Mononuclear cell (primary cell): Measurements from ENCODE around the gene PRAC2. TPM values are rescaled to one million over a fixed set of nuclear protein-coding genes. Genes with fewer than 3 reads are reported as not detected.
"Not testable (repeated sequence)": the region's sequence is repeated elsewhere in the genome, so short reads cannot be mapped to it uniquely, and the experiment has no call there.

Source experiments
- H3K27me3 ChIP-seq: 2 replicates; pipeline ENCODE4 v1.6.0; 2011; ENCODE audit warnings: low read length, control low read depth; ENCODE audit not compliant: insufficient read depth
- H3K4me1 ChIP-seq: 2 replicates; pipeline ENCODE4 v1.5.1; 2011; ENCODE audit warnings: mild to moderate bottlenecking, low read length, control low read depth; ENCODE audit not compliant: insufficient read depth
- H3K4me3 ChIP-seq: 2 replicates; pipeline ENCODE4 v1.5.1; 2011; ENCODE audit warnings: mild to moderate bottlenecking, low read length, moderate library complexity
- H3K9me3 ChIP-seq: 2 replicates; pipeline ENCODE4 v1.5.1; 2011; ENCODE audit warnings: low read depth, mild to moderate bottlenecking, control low read depth, low read length
- total RNA-seq: library from RNA; depleted of rRNA; stranded (reverse); fragments of >200 nt; gene quantifications from one replicate; pipeline ENCODE4 v1.2.3, GENCODE V29; 2012

The PRAC2 gene
- not detected for total RNA-seq

DNA sequence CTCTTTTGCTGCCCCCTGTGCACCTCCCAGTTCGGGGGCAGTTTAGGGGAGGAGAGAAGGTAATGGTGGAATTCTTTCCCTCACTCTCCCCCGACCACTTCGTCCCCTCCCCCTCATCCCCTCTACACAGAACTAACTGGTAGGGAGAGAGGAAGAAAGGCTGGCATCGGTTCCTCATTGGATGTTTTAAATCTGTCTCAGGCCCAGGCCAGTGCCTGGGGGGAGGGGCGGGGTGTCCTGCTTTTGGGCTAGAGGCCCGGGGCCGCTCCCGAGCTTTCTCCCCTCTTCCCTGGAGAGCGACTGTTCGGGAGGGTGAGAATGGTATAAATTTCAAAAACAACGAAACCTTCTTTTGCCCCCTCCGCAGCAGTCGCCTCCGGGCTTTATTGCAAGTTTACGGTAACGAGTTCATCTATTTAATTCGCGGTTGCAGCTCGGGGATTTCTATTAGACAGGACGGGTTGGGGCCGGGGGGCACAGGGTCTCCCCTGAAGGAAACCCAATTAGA lies at the start of gene PRAC2:
TSS of gene PRAC2 (plus strand) at position 271 of the 508 bp plus-strand sequence. CDS start 1,226 bp downstream, outside the sequence.
- H3K27me3 ChIP-seq = peaks cover 100% of the 10 kb centered on the region
- no peak within 1 kb of the TSS for H3K4me3 ChIP-seq
- H3K4me1 ChIP-seq = peaks cover 40% of the 10 kb centered on the region
- H3K9me3 ChIP-seq = no peaks in the 10 kb centered on the region

DNA sequence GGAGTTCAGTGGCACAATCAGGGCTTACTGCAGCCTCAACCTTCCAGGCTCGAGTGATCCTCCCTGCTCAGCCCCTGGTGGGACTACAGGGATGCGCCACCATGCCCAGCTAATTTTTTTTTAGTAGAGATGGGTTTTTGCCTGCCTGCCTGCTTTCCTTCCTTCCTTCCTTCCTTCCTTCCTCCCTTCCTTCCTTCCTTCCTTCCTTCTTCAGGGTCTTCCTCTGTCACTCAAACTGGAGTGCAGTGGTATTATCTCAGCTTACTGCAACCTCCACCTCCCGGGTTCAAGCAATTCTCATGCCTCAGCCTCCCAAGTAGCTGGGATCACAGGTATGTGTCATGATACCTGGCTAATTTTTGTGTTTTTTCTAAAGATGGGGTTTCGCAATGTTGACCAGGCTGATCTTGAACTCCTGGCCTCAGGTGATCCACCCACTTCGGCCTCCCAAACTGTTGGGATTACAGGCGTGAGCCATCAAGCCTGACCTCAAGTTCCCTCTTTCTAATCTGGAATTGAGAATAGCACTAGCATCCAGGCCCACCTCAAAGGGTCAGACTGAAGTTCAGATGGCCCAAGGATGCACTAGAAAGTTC lies 45.9 kb upstream of the PRAC2 start:
- H3K4me3 ChIP-seq = no peak overlapping the region
- H3K9me3 ChIP-seq = no peaks in the 10 kb centered on the region
- peaks cover 7% of the 10 kb centered on the region for H3K4me1 ChIP-seq
- H3K27me3 ChIP-seq = peaks cover 38% of the 10 kb centered on the region

DNA sequence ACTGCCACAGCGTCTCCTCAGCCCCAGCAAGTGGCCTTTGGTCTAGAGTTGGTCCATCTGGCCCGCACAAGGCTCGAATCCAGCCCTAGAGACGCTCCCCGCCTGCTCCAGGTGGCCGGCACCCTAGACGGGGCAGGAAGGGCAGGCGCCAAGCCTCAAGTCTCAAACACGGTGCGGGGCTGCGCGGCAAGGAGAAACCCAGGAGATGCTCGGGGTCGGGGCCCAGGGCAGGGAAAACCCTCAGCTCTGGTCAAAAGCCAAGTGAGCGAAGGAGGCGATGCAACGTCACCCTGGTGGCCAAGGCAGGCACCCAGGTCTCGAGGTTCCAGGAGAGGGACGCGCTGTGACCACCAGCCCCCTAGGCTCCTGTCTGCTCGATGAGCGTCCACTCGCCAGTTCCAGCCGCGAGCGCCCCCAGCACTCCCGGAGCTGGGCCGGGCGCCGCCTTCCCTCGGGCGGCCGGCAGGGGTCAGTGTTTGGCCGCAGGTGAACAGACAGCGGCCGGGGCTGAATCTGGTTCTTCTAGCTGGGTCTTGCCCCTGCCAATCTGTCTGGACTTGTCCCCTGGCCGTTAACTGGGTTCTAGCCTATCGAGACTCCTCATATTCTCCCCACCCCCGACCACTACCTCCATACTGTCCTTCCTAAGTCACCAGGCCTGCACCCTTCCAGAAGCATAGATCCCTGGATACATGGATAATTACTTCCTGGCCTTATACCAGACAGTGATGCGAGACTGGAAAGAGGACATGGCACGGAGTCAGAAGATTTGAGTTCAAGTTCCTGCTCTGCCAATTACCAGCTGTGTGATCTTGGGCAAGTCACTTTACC lies 44.6 kb upstream of the PRAC2 start:
- peaks cover 7% of the 10 kb centered on the region for H3K4me1 ChIP-seq
- H3K4me3 ChIP-seq = no peak overlapping the region
- peaks cover 31% of the 10 kb centered on the region for H3K27me3 ChIP-seq
- H3K9me3 ChIP-seq = no peaks in the 10 kb centered on the region

DNA sequence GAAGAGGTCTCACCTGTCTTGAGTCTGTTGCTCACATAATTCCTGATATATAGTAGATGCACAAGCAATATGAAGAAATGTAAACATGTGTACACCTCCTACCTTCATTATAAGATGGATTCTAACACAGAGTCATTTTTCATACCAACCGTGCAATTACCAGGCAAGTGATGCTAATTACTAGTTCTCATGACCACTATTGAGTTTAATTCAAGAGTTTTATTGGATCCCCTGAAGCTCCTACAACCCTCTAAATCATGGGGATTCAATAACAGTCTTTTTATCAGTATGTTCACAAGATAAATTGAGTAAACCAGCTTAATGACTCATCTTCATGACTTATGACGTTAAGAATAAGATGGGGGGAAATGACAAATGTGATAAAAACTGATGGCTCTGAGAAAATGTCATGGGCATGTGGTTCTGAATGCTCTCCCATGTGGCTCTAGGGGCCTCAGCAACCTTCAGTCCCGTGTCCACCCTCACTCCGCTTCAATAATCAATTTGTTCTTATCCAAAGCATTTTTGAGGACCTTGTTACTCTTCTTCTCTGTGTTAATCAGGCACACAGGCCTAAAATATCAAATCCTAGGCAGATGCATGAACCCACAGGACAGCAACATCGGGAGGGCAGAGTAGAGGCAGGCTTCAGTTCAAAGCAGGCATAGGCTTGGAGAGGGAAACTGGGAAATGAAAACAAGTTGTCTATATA lies 43.4 kb upstream of the PRAC2 start:
- Histone ChIP-seq H3K9me3 (no peaks in the 10 kb centered on the region), H3K27me3 (peaks cover 31% of the 10 kb centered on the region), H3K4me1 (peaks cover 7% of the 10 kb centered on the region), H3K4me3 (no peak overlapping the region)

DNA sequence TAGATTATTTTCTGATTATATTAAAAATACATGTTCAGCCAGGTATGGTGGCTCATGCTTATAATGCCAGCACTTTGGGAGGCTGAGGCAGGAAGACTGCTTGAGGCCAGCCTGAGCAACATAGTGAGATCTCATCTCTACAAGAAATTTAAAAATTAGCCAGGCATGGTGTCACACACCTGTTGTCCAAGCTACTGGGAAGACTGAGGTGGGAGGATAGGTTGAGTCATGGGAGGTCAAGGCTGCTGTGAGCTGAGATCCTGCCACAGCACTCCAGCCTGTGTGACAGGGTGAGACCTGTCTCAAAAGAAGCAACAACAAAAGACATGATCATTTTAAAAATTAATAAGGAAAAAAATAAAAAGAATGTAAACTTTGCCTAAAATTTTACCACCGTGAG lies 41.4 kb upstream of the PRAC2 start:
- Histone ChIP-seq H3K4me3 (no peak overlapping the region), H3K4me1 (peaks cover 7% of the 10 kb centered on the region), H3K9me3 (no peaks in the 10 kb centered on the region), H3K27me3 (peaks cover 25% of the 10 kb centered on the region)

DNA sequence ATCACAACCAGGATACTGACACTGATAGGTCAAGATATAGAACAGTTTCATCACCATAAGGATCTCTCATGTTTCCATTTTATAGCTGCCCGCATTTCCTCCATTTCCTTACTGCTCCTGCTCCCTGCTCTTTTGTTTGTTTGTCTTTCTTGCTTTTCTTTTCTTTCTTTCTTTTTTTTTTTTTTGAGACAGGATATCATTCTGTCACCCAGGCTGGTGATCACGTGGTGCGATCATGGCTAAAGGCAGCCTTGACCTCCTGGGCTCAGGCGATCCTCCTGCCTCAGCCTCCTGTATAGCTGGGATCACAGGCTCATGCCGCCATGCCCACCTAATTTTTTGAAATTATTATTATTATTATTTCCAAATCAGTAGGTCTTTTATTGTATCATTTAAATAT lies 32.3 kb upstream of the PRAC2 start:
- H3K27me3 ChIP-seq = peaks cover 32% of the 10 kb centered on the region
- no peaks in the 10 kb centered on the region for H3K9me3 ChIP-seq
- no peak overlapping the region for H3K4me3 ChIP-seq

DNA sequence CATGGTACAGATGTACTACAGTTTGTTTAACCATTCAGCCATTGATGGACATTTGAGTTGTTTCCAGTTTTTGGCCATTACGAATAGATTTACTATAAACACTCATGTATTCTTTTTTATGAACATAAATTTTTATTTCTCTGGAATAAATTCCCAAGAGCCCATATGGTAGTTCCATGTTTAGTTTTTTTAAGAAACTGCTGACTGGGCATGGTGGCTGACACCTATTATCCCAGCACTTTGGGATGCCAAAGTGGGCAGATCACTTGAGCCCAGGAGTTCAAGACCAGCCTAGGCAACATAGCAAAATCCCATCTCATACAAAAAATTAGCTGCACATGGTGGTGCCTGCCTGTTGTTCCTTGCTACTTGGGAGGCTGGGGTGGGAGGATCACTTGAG lies 30.9 kb upstream of the PRAC2 start:
- H3K27me3 ChIP-seq = peaks cover 40% of the 10 kb centered on the region
- no peaks in the 10 kb centered on the region for H3K9me3 ChIP-seq
- no peaks in the 10 kb centered on the region for H3K4me1 ChIP-seq
- no peak overlapping the region for H3K4me3 ChIP-seq

More for the DNA sequence above, 32.3 kb upstream of the PRAC2 start:
- H3K4me1 ChIP-seq = no peaks in the 10 kb centered on the region

DNA sequence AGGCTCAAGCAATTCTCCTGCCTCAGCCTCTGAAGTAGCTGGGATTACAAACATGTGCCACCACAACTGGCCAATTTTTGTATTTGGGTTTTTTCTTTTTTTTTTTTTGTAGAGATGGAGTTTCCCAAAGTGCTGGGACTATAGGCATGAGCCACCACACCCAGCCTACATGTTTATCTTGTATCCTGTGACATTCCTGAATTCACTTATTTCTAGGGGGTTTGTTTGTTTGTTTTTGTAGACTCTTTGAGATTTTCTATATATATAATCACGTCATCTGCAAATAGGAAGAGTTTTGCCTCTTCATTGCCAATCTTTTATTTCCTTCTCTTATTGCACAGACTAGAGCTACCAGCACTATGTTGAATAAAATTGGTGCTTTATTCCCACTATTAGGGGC lies 29.8 kb upstream of the PRAC2 start:
- Histone ChIP-seq H3K4me1 (no peaks in the 10 kb centered on the region), H3K4me3 (no peak overlapping the region), H3K27me3 (peaks cover 41% of the 10 kb centered on the region), H3K9me3 (no peaks in the 10 kb centered on the region)

DNA sequence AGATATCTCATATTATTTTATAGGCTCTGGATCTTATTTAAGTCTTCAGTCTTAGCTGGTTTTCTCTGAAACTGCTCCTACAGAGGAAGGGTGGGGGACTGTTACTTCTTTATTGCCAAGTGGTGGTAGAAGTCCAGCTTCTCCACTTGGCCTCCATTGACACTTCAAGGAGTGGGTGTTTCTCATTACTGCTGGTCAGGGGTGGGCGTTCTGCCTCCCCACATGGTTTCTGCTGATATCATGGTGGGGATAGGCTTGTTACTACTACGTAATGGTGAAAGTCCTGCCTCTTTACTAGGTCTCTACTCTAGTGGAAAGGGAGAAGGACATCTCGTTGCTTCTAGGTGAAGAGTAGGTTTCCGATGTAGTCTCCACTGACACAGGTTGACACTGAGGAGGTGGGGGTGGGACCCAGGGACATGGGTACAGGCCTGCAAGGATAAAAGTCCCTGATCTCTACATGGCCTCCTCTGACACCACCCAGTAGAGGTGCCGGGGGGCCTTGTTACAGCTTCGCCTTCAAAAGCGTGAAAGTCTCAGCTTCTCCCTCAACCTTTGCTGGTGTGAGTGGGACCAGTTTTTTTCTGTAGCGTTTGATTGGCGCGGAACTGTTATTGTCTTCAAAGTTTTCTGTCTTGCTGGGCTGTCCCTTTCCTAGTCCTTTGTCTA lies 21.0 kb upstream of the PRAC2 start:
- Histone ChIP-seq H3K4me3 (no peak overlapping the region), H3K4me1 (no peaks in the 10 kb centered on the region), H3K27me3 (peaks cover 54% of the 10 kb centered on the region), H3K9me3 (no peaks in the 10 kb centered on the region)

DNA sequence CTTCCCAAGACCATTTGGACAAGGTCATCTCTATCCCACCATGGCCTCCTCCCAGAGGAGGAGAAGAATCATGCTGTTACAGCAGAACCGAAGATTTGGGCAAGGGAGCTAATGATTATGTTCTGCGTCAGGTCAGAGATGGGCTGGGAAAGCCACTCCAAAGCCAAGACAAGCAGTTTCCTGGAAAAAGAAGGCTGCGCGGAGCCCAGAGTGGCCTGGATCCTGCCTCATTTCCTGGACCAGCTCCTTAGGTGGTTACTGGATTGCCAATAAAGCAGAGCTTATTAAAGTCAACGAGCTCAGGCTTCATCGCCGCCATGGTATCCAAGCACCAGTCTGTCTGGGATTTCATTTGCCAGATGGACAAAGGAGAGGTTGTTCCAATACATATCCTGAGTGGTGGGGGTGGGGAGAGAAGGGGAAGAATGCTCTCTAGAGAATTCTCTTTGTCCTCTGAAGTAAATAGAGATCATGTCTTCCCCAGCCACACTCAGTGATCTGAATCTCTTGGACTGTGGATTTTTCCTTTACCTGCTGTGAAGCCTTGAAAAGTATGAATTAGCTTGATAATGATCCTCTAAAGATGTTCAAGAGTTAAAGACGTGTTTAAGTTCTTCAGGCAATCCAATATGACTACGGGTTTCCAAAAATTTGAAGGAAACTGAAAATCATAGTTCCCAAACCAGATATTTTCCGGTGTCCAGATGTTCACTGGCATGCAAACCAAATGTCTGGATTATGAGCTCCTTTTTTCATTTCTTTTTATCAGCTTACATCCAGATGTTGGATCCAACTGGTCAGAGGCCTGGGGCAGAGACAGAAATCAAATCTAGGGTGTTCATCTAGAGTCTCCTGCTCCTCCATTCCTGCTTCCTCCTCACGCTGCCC lies 18.4 kb upstream of the PRAC2 start:
- Histone ChIP-seq H3K9me3 (no peaks in the 10 kb centered on the region), H3K4me3 (no peak overlapping the region), H3K4me1 (no peaks in the 10 kb centered on the region), H3K27me3 (peaks cover 67% of the 10 kb centered on the region)

DNA sequence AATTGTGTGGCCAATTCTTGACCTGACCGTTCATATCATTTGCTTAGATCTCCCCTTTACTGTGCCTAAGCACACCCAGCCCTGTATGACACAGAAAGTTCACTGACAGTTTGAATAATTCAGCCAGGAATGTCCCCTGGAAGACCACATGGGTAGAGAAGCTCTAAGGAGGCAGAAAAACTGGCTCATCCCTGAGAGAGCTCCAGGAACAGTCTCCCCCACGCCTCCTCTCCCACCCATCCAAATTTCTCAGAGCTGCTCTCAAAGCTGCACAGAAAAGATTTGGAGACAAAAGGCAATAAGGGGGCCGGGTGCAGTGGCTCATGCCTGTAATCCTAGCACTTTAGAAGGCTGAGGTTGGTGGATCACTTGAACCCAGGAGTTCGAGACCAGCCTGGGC lies 11.9 kb upstream of the PRAC2 start:
- Histone ChIP-seq H3K9me3 (no peaks in the 10 kb centered on the region), H3K4me1 (no peaks in the 10 kb centered on the region), H3K27me3 (peaks cover 67% of the 10 kb centered on the region), H3K4me3 (no peak overlapping the region)

DNA sequence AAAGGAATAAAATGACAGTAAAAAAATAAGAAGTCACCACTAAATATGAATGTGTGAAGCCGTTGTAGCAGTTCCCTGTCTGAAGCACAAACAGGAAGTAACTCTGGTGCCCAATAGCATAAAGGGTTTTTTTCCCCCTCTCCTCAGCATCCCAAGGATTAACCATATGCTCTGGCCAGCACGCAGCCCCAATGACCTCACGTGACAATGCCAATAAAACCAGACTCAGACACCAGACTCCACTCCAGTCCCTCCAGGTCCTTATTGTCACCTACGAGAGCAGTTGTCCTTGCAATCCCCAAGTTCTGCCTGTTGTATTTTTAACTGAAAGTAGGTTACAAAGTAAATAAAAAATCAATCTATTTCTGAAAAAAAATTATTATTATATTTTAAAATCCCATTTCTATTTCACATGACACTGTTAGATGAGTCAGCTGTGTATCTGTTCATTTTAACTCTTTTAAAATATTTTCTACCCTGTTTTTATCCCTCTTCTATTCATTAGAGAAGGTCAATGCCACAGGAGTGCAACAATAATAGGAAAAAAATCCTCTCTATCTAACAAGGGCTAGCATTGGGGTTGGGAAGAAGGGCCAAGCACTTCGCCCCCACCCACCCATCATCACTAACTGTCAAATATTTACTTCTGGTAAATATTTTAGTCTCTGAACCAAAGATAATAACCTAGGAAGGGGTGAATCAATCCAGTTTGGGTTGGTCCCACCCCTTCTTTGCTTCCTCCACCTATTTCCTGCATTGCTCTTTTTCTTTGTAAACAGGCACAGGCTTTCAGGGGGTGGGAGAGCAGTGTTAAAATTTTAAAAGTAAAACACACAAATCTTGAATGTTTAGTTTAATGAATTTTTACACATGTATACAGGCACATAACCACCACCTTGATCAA lies 7.2 kb upstream of the PRAC2 start:
- Histone ChIP-seq H3K27me3 (peaks cover 79% of the 10 kb centered on the region), H3K4me3 (no peak overlapping the region), H3K9me3 (no peaks in the 10 kb centered on the region), H3K4me1 (peaks cover 13% of the 10 kb centered on the region)

DNA sequence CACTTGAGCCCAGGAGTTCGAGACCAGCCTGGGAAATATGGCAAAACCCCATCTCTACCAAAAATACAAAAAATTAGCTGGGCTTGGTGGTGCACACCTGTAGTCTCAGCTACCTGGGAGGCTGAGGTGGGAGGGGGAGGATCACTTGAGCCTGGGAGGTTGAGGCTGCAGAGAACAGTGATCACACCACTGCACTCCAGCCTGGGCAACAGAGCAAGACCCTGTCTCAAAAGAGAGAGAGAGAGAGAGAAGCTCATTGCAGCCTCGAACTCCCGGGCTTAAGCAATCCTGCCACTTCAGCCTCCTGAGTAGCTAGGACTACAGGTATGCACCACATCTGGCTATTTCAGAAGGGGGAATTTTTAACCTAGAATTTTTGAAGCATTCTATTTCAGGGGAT lies 6.4 kb upstream of the PRAC2 start:
- H3K9me3 ChIP-seq, H3K4me3 ChIP-seq: not testable (repeated sequence)
- peaks cover 13% of the 10 kb centered on the region for H3K4me1 ChIP-seq
- peaks cover 81% of the 10 kb centered on the region for H3K27me3 ChIP-seq
